Sciatic nerve (tissue), 2 donors: ENCODE measurements around the gene CCDC181. TPM values are rescaled to one million over a fixed set of nuclear protein-coding genes. Genes with fewer than 3 reads are reported as not detected.
"Not testable (repeated sequence)": the region's sequence is repeated elsewhere in the genome, so short reads cannot be mapped to it uniquely, and the experiment has no call there.

Experiments
- ATAC-seq: fragments of 200-7000 bp; cut with Tn5 transposase; one replicate; pipeline ENCODE4 v1.9.1; 2020; ENCODE audit warnings: mild to moderate bottlenecking, moderate library complexity
- DNase-seq: peaks from one replicate; pipeline ENCODE4 v3.0.0-alpha.2; 2020; ENCODE audit warnings: low spot score
- intact Hi-C: fragments of 100-400 bp; cut with DNase I; formaldehyde crosslinking; loops from one replicate; pipeline ENCODE4 v1.14.2; 2022
- total RNA-seq: library from RNA; stranded (reverse); fragmentation: NEBNext Ultra II Directional; extraction: Animal tissue kit (Norgen Biotek cat#: 25700); gene quantifications from one replicate; pipeline ENCODE4 v1.2.1, GENCODE V29; 2021
- donor health status: DM: no; HTN: no; CAD: no.
- donor health status: DM: no; HTN: no; CAD: no.

CCDC181 gene
- total RNA-seq, 1 donor from 2014 or later: 2.1 TPM

- no peak for DNase-seq
- intact Hi-C loops: no loop called here
- no peak for ATAC-seq
These were observed 12.3 kb downstream of the CCDC181 start for GRCh38 chr1:169414952-169415351.

- DNase-seq, ATAC-seq, intact Hi-C loops: not testable (repeated sequence)
These were observed 18.9 kb downstream of the CCDC181 start for GRCh38 chr1:169408340-169408739.

DNA sequence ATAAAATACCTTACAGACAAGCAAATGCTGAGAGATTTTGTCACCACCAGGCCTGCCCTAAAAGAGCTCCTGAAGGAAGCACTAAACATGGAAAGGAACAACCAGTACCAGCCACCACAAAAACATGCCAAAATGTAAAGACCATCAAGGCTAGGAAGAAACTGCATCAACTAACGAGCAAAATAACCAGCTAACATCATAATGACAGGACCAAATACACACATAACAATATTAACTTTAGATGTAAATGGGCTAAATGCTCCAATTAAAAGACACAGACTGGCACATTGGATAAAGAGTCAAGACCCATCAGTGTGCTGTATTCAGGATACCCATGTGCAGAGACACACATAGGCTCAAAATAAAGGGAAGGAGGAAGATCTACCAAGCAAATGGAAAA lies 24.7 kb downstream of the CCDC181 start:
- intact Hi-C loops: not testable (repeated sequence)

DNA sequence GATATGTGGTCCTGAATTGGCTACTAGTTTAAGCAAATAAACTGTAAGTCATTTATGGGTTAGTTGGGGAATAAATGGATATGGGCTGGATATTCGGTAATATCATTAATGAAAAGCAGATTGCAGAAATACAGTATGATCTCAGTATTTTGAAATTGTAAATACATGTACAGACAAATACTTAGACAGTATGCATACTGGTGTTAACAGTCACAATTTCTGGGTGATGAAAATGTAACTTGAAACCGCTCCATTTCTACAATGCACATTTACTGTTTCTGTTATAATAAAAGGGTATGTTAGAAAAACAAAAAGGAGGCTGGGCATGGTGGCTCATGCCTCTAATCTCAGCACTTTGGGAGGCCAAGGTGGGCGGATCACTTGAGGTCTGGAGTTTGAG lies 31.3 kb downstream of the CCDC181 start:
- no peak for ATAC-seq
- intact Hi-C loops: no loop called here
- no peak for DNase-seq

More for the DNA sequence above, 24.7 kb downstream of the CCDC181 start:
- not testable (repeated sequence) for DNase-seq, ATAC-seq

GRCh38 chr1:169392406-169392805 lies 34.9 kb downstream of the CCDC181 start:
- ATAC-seq (no peak), DNase-seq (no peak)
- intact Hi-C loops: no loop called here

GRCh38 chr1:169390303-169390702 lies 37.0 kb downstream of the CCDC181 start:
- DNase-seq (no peak), ATAC-seq (no peak)
- intact Hi-C loops: no loop called here

GRCh38 chr1:169387399-169387798 lies 39.9 kb downstream of the CCDC181 start:
- ATAC-seq: no peak
- no peak for DNase-seq
- intact Hi-C loops: no loop called here

GRCh38 chr1:169383449-169383848 lies 43.8 kb downstream of the CCDC181 start:
- ATAC-seq (no peak), DNase-seq (no peak)
- intact Hi-C loops: no loop called here

DNA sequence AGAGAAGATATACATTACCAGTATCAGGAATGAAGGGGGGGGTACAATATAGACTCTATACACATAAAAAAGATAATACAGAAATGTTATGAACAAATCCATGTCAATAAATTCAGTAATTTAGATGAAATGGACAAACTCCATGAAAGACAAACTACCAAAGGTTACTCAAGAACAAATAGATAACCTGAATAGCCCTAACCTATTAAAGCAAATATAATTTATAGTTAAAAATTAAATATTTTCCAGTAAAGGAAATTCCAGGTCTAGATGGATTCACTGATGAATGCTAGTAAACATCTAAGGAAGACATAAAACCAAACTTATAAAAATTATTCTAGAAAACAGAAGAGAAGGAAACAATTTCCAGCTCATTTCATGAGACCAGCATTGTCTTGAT lies 46.1 kb downstream of the CCDC181 start:
- DNase-seq (no peak), ATAC-seq (no peak)
- intact Hi-C loops: no loop called here

- no peak for ATAC-seq
- intact Hi-C loops: no loop called here
- no peak for DNase-seq
These were observed 55.9 kb downstream of the CCDC181 start for GRCh38 chr1:169371404-169371803.

GRCh38 chr1:169368406-169368769 lies 58.9 kb downstream of the CCDC181 start:
- ATAC-seq: no peak

DNA sequence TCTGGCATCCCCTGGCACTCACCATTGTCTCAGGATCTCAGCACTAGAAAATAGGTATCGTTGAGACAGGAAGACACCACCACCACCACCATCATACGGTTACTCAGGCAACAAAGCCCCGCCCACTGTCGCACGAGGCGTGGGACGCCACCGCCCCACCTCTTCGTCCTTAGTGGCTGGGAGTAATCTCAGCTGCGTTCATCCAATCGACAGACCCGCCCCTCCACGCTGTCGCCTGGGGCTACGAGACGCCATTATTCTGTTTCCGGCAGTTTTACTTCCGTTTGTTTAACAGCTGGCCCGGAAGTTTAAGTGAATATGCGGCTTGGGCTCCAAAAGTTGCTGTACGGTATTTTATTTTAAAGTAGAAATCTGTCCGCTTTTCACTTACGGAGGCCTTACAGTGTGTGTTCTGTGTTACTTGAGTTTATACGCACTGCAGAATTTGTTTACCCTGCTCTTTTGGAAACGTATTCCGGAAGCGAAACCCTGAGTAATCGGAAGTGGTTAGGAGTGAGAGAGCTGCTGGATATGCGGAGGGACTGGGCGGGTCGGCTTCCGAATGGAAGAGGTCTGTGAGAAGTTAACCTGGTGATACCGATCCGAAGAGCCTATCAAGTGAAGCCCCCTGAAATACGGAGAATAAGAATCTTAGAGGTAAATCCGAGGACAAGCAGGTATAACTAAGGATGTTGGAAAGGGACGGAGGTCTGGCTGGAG lies 59.4 kb downstream of the CCDC181 start, which contains the start of the genes BLZF1 and NME7:
TSS of gene BLZF1 (plus strand) at position 510 of the 720 bp plus-strand sequence. CDS start 1,328 bp downstream, outside the sequence.
TSS of gene NME7 (minus strand) at position 112 of the 720 bp plus-strand sequence. CDS start at position 25, 87 bp downstream.
- ATAC-seq (peak; percentile 100), DNase-seq (peak; percentile 97)
- intact Hi-C loops: no loop called here

More at GRCh38 chr1:169368406-169368769, 58.9 kb downstream of the CCDC181 start:
- intact Hi-C loops: no loop called here
- no peak for DNase-seq

GRCh38 chr1:169367096-169367685 lies 60.1 kb downstream of the CCDC181 start:
- DNase-seq: no peak
- intact Hi-C loops: no loop called here
- no peak for ATAC-seq

- DNase-seq (no peak), ATAC-seq (no peak)
- intact Hi-C loops: no loop called here
These were observed 62.3 kb downstream of the CCDC181 start for GRCh38 chr1:169364948-169365347.

- ATAC-seq (no peak), DNase-seq (no peak)
- intact Hi-C loops: no loop called here
These were observed 64.1 kb downstream of the CCDC181 start for GRCh38 chr1:169363046-169363730.

- DNase-seq (no peak), ATAC-seq (no peak)
- intact Hi-C loops: no loop called here
These were observed 66.0 kb downstream of the CCDC181 start for GRCh38 chr1:169361281-169361680.

GRCh38 chr1:169360415-169360814 lies 66.9 kb downstream of the CCDC181 start:
- DNase-seq: no peak
- no peak for ATAC-seq
- intact Hi-C loops: no loop called here

DNA sequence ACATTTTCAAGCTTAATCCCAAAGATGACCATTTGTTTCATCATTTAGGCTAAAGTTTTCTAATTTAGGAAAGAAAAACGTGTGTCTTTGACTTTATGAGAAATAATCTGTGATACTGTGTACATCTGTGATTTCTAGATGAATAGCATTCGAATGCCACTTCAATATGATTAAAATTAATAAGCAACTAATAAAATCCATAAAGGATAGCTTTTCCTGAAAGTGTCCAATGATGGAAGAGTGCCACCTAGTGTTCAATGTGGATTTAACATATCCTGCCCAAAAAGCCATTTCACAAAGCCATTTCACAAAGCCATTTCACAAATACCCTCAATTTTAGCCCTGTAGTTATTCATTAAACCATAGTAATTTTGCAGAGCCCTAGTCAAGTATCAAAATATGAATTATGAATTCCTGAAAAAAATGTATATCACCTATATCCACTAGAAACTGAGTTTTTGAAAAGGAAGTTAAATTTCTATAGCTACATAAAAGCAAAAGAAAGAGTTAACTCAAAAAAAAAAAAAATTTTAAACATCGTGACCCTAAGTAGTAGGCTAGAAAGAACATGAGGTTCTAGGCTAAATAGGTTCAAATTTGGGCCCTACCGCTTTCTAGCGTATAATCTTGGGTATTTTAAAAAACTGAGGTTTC lies 78.8 kb downstream of the CCDC181 start:
- ATAC-seq: no peak
- no peak for DNase-seq
- intact Hi-C loops: loop anchor here (10.0 kb wide), 1 partner anchor 744 kb away; no protein-coding TSS in a partner anchor

GRCh38 chr1:169347688-169348382 lies 79.4 kb downstream of the CCDC181 start:
- no peak for ATAC-seq
- no peak for DNase-seq
- intact Hi-C loops: loop anchor here (10.0 kb wide), 1 partner anchor 743 kb away; no protein-coding TSS in a partner anchor
